NCI-H510A treated with DMSO at 0.1 percent for 48 hours (cell line): Measurements from ENCODE around the gene GABBR2.
"Not testable (repeated sequence)": the region's sequence is repeated elsewhere in the genome, so short reads cannot be mapped to it uniquely, and the experiment has no call there.

Experiments
- DNase-seq: peaks from one replicate; lab custom pipeline; 2025; lab: John Stamatoyannopoulos, UW

Gene GABBR2

DNA sequence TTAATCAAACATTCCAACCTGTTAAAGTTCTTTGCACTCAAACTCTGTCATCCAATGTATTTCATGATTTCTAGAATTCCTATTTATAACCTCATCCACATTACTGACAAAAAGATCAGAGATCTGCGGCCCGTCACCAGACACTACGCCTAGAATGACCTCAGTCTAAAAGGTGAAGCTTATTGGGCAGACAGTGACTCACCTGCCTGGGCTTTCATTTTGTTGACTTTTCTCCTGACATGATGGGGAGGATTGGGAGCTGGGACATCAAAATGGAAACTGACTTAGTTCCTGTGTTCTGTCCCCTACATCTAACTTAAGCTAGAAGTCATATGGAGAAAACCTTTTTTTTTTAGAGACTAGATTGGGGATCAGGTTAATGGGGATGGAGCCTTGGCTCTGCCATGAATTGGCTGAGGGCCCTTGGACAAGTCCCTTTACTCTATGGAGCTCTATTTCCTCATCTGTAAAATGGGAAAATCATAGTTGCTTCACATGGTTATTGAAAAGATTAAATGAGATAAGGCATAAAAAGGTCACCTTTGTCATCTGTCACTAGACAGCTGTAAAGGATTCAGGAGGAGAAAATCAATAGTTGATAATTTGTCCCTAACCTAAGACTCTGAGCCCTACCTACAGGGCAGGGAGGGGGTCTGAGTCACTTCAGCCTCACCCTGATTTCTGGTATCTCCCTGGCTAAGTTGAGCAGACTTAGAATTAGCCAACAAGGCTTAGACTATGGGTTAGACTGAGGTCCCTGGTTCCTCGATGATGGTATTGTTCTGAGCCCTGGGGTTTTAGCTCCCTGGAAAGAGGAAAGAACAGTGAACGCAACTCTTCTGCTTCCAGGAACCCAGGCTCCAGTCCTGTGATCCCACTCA is 228.5 kb downstream of the GABBR2 start:
- no peak for DNase-seq

DNA sequence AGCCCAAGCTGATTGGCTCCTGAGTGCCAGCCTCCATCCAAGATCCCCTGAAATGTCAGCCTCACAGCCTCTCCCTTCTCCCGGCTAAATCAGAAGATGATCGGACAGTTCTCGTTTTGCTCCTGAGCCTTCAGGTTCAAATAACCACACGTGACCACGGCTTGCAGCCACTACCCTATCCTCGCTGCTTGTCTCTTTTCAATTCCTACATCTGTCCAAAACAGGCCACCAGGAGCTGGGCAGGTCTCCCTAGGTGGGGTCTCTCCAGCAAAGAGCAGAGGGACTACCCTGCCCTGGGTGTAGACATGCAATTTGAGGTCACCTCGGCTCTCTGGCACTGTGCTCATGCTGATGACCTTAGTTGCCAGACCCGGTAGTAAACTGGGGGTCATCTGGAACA is 229.3 kb downstream of the GABBR2 start:
- no peak for DNase-seq

GRCh38 chr9:98477884-98478283 is 230.9 kb downstream of the GABBR2 start:
- no peak for DNase-seq

- DNase-seq = no peak
These were observed 236.5 kb downstream of the GABBR2 start for GRCh38 chr9:98472216-98472615.

DNA sequence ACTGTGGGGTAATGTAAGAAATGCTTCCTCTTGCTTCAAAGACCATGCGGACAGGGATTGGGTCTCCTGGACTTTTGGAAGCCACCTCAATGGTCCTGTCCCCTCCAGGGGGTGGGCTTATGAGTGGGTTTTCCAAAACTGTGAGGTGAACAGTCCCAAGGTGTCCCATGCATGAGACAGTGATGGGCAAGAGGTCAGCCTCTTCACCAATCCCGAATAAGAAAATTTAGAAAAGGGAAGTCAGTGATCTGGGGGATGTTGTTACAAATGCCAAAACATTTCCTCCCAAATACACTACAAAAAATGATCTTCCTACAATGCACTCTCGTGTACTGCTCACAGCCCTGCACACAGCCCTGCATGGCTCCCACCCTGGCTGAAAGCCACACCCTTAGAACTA is 237.6 kb downstream of the GABBR2 start:
- no peak for DNase-seq

DNA sequence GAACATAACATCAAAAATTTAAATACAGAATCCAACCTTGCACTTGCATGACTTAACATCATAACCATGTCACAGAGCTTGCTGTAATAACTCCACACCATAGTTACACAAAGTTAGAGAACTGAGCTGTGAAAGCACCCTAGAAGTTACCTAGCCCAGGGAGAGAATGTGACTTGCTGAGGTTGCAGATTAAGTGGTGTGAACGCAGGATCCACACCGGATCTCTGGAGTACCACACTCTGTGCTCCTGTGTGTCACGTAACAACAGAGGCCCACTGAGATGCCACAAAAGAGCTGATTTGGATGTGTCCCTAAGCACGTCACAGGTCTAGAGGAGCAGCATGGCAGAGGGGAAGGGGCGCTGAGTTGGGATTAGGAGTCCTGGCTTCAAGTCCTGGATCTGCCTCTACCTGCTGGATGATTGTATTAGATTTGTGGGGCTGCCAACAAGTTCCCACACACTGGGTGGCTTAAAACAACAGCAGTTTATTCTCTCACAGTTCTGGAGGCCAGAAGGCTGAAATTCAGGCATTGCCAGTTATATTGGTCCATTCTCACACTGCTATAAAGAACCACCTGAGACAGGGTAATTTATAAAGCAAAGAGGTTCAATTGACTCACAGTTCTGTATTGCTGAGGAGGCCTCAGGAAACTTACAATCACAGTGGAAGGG is 240.0 kb downstream of the GABBR2 start:
- DNase-seq = no peak

GRCh38 chr9:98465799-98466198 is 242.9 kb downstream of the GABBR2 start:
- DNase-seq = no peak

- DNase-seq = not testable (repeated sequence)
These were observed 244.5 kb downstream of the GABBR2 start for GRCh38 chr9:98464156-98464690.

- DNase-seq = no peak
These were observed 246.4 kb downstream of the GABBR2 start for GRCh38 chr9:98462310-98462709.

DNA sequence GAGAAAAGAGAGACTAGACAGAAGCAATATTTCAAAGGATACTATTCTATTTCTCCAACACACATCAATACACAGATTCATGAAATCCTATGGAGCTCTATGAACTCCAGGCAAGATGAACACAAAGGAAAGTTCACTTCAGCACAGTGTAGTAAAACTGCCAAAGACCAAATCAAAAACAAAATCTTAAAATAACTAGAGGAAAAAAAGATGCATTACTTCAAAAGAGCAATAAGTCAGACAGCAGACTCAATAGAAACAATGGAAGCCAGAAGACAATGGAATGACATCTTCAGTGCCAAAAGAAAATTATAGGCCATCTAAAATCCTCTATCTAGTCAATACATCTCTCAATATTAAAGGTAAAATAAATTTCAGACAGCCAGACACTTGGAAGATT is 248.0 kb downstream of the GABBR2 start:
- DNase-seq = no peak

DNA sequence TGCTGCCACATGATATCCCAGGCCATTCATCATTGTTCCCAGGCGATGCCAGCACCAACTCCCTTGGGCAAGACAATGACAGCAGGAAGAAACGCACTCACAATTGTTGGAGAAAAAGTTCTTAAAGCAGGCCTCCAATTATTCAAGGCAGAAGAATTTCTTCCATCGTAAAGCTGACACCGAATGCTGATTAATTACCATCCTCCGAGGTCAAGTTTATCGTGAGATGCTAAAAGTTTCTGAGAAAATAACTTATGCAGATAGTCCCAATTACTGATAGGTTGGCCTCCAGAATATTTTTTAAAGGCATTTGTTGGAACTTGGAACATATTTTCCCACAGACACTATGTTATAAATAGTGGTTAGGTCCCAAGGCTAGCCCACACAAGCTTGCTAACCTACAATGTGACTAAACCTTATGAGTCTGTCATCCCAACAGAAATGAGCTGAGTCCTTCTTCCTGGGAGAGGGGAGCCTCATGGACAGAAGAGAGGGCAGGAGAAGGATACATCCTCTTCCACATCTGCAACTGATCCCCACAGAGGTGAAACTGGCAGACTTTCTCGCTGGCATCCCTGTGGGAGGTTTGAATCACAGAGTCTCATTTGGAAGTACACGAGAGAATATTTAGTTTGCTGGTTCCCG is 250.9 kb downstream of the GABBR2 start:
- no peak for DNase-seq

GRCh38 chr9:98456156-98456613 is 252.6 kb downstream of the GABBR2 start:
- DNase-seq = no peak

DNA sequence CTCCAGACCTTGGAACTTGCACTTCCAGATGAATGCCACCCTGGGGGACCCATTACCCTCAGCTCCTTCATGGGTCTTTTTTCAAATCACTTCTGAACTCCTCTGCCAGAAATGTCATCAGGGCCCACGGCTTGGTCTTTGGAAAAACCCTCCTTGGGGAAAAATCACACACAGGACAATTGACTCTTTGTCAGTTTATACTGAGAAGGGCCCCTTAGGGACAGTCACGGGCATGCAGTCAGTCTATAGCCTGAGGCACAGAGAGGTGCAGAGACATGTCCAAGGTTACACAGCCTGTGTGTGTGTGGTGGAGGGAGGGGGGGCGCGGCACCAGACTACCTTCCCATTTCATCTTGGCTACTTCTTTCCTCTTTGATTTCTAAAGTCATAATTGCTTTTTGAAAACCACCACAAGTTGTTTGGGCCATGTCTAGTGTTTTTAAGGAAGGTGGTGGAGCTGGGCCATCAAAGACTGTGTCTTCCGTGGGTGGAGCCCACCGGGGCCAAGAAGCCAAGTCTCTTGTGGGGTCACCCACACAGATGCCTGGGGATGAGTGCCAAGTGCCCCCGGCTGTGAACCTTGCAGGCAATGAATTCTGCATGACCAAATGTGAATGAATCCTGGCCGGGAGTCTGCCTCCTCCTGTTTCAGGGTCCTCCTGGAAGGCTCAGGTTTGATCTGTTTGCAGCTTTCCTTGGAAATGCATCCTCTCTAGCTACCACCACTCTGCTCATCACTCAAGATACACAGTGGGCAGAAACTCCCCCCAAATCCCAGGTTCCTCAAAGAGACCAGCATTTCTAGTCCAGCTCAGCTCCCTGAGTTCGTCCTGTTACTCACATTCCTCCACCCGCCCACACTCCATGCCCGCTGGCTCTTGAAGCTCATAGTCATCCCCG is 253.2 kb downstream of the GABBR2 start:
- no peak for DNase-seq

DNA sequence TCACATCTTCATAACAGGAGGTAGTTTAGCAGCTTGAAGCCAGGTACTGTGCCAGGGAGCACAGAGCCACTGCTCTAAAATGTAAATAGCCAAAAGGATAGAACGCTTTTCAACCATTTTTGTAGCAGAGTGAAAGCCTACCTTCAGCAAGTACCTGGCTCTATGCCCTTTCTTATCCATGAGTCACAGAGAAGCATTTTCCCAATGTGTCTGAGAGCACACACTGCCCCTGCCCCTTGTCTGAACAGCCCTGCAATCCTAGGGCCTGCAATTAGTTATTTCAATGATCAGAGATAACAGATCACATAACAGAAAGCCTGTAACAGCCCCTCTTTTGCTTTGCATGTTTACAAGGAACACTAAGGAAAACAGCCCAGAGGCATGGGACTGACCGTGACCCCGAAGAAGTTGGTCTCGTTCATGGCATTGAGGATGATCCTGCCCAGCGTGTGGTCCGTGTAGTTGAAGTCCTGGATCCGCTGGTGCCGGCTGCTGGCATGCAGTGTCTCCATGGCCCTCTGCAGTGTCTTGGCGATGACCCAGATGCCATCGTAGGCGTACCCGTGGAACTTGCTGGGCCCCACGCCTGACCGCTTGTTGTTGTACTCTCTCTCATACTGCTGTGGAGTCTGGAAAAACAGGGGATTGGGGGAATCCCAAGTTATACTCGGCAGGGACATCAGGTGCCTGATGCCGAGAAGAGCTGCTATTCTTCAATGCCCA is 255.0 kb downstream of the GABBR2 start:
- no peak for DNase-seq

DNA sequence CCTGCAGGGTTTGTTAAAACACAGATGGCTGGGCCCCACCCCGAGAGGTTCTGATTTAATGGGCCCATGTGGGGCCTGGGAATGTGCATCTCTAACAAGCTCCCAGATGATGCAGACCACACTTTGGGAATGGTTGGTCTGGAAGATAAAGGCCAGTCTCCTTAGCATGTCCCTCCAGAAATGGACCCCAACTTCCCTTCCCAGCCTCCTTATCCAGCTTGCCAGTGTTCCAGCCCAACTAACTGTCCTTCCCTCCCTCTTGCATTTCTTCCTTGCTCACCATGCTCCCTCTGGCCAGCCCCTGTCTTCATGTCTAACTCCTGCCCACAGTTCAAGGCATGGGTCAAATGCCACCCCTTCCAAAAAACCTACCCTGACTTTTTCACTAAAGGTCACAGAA is 257.2 kb downstream of the GABBR2 start:
- no peak for DNase-seq

GRCh38 chr9:98450496-98450895 is 258.2 kb downstream of the GABBR2 start:
- DNase-seq = no peak

GRCh38 chr9:98449871-98450270 is 258.9 kb downstream of the GABBR2 start:
- DNase-seq = no peak

GRCh38 chr9:98445576-98445975 is 263.2 kb downstream of the GABBR2 start:
- no peak for DNase-seq

DNA sequence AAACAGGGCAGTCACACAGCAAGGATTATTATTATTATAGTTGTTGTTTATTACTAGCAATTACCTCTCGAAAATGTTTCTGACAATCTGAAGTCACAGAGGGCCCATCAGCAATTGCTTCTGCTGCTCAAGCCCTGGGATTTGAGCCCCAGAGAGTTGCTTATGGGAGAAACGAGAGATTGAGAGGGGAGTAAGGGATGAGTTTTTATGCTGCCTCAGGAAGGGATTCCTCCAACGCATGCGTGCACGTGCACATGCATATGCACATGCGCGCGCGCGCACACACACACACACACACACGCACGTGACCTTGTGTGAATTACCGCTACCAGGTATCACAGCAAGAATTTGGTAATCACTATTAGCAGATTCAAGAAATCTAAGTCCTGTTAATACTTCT is 264.1 kb downstream of the GABBR2 start:
- DNase-seq = no peak

GRCh38 chr9:98442541-98442940 is 266.2 kb downstream of the GABBR2 start:
- DNase-seq = no peak

GRCh38 chr9:98442114-98442513 is 266.6 kb downstream of the GABBR2 start:
- no peak for DNase-seq
